Measurements from ENCODE around the gene PACSIN2. TPM values are rescaled to one million over a fixed set of nuclear protein-coding genes. Genes with fewer than 3 reads are reported as not detected.

PACSIN2 gene
- total RNA-seq, 2 experiments from 2014 or later, result 27.5 to 30.8 TPM

DNA sequence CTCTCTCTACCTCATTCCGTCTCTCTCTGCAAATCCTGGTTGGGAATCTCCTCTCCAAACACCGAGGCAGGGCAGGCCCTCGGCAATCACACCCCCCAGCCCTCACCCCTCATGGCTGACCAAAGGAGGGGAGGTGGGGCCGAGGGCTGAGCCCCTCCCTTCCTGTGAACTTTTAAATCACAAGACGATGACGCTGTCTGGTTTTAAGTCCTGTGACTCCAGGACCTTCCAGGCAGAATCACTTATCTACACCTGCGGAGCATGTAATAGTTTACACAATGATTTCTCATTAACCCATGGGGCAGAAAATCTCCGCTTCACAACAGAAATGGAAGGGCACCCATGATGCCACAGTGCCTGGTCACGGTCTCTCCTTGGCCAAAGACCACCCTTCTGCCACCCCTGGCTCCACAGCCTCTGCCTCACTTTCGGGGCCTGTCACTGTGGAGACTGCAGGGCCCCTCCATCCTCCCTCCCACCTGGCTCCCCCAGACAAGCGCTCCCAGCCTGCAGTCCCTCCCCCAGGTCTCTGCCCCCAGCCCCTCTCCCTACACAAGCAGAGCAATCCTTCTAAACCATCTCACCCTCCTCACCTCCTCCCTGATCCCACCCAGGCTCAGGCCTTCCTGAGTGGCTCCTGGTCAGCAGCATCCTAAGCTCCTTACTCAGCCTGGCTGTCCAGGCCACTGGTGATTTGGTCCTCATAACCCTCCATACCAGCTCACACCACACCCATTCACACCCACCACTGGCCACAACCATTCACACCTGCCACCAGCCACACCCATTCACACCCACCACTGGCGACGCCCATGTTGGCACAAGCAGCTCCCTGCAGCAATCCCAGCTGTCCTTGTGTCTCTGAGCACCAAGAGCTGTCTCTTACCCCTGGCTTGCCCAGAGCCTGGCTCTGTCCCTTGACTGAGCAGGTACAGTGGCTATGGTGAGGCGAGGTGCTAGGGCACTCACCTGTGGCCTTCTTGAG is 127.1 kb downstream of the PACSIN2 start:
- DNase-seq (no peak), ATAC-seq (no peak)
- Mint-ChIP-seq H3K4me1 (ENCODE audit: low read depth) (peaks cover 42% of the 10 kb centered on the region), H3K27ac (peak overlapping the region; percentile 50), H3K4me3 (no peak overlapping the region), H3K27me3 (ENCODE audit: low read depth) (no peaks in the 10 kb centered on the region), H3K9me3 (ENCODE audit: insufficient read depth) (no peaks in the 10 kb centered on the region), H3K36me3 (ENCODE audit: low read depth) (peaks cover 23% of the 10 kb centered on the region)
- ChIA-PET CTCF (interaction anchor here (1.5 kb wide), 1 partner anchor 146 kb away, joined by 4 read pairs; no protein-coding TSS in a partner anchor), POLR2A (no interaction called here)

DNA sequence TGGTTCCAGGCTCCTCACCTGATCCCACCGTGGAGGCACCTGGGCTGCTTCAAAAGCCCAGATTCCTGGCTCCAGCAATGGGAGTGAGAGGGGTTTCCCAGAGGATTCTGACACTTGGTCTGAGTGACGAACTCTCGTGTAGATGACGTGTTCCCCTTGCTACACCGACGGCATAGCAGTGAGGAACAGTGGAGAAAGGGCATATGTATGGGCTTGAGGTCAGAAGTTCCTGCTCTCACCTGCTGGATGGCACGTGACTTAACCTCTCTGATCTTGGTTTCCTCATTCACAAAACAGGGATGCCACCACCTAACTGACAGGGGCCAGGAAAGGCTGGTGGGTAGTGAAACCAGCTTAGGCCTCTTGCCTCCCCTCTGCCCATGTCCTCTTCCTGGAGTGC is 127.8 kb downstream of the PACSIN2 start:
- ChIA-PET POLR2A (no interaction called here), CTCF (no interaction called here)
- H3K27me3 Mint-ChIP-seq (ENCODE audit: low read depth), result no peaks in the 10 kb centered on the region
- peaks cover 24% of the 10 kb centered on the region for H3K36me3 Mint-ChIP-seq (ENCODE audit: low read depth)
- no peak overlapping the region for H3K4me3 Mint-ChIP-seq
- no peak overlapping the region for H3K27ac Mint-ChIP-seq
- peaks cover 36% of the 10 kb centered on the region for H3K4me1 Mint-ChIP-seq (ENCODE audit: low read depth)
- no peak for DNase-seq
- no peaks in the 10 kb centered on the region for H3K9me3 Mint-ChIP-seq (ENCODE audit: insufficient read depth)
- no peak for ATAC-seq

DNA sequence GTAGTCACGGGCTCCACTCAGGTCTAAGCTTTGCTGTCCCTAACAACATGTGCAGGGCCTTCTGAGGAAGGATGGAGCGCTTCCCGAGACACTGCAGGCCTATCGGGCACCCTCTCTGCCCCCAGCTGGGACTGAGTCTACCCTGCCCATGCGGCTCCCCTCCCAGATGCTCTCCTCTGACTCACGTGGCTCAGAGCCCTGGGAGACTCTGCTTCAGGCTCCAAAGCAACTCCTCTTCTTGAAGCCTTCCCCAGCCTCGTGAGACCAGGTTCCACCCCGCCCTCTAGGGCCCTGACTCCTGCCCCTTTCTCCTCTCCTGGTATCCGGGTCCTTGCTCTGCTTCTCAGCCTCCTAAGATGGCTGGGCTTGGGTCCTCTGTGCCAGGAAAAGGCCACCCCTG is 129.5 kb downstream of the PACSIN2 start:
- POLR2A ChIA-PET, result no interaction called here
- peaks cover 18% of the 10 kb centered on the region for H3K36me3 Mint-ChIP-seq (ENCODE audit: low read depth)

DNA sequence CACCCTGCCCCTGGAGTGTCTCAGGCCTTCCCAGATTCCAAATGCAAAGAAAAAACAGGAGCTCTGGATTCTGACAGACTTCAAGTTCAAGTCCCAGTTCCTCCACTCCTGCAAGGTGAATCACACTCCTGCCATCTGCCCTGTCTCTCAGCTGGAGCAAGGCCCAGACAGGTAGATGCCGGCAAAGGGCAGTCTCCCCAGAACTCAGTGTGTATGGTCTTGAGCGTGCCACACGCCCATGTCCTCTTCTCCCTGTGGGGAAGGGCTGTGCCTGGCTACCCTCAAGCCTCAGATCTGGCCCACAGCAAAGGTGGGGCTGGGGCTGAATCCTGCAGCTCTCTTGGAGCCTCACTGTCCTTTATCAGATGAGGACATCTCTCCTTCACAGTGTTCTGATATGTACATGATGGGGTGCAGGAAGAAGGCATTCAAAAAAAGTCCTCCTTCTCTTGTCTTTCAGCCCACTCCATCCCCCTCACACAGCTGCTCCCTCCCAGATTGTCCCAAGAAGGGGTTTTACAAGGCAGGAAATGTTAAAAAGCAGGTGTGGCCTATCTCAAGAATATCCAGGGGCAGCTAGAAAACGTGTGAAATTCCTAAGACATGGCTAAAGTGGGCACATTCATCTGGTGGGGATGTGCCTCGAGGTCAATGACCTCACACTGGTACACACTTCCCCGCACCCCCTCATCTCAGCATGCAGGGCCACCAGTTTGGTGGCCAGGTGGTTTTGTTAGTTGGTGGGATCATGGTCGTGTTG is 130.2 kb downstream of the PACSIN2 start:
- H3K36me3 Mint-ChIP-seq (ENCODE audit: low read depth), result peaks cover 18% of the 10 kb centered on the region
- DNase-seq, result no peak
- H3K9me3 Mint-ChIP-seq (ENCODE audit: insufficient read depth), result no peaks in the 10 kb centered on the region
- ATAC-seq, result no peak
- POLR2A ChIA-PET, result no interaction called here
- H3K27me3 Mint-ChIP-seq (ENCODE audit: low read depth), result no peaks in the 10 kb centered on the region
- H3K4me1 Mint-ChIP-seq (ENCODE audit: low read depth), result peaks cover 21% of the 10 kb centered on the region
- peak overlapping the region; percentile 52 for H3K27ac Mint-ChIP-seq
- CTCF ChIA-PET, result no interaction called here
- H3K4me3 Mint-ChIP-seq, result no peak overlapping the region

More for the DNA sequence above, 129.5 kb downstream of the PACSIN2 start:
- Mint-ChIP-seq H3K27me3 (ENCODE audit: low read depth) (no peaks in the 10 kb centered on the region), H3K9me3 (ENCODE audit: insufficient read depth) (no peaks in the 10 kb centered on the region), H3K27ac (no peak overlapping the region), H3K4me3 (no peak overlapping the region), H3K4me1 (ENCODE audit: low read depth) (peaks cover 25% of the 10 kb centered on the region)
- DNase-seq (no peak), ATAC-seq (no peak)
- CTCF ChIA-PET, result no interaction called here

DNA sequence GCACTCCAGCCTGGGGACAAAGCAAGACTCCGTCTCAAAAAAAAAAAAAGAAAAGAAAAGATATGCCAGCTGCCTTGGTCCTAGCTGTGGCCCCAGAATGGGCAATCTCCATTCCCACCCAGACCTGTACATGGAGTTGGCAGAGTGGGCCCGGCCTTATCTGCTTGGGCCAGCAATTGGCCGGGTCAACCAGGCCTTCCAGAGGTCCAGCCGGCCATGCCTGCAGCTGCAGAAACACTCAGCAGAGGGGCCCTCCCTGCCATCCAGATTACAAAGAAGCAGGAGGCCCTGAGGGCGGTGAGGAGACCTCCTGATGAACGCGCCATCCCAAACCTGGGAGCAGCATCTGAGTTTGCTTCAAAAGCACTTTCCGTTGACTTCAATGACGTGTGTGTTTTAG is 131.0 kb downstream of the PACSIN2 start:
- peaks cover 13% of the 10 kb centered on the region for H3K36me3 Mint-ChIP-seq (ENCODE audit: low read depth)
- no peak overlapping the region for H3K4me3 Mint-ChIP-seq
- ChIA-PET CTCF (no interaction called here), POLR2A (no interaction called here)
- DNase-seq (no peak), ATAC-seq (no peak)
- H3K9me3 Mint-ChIP-seq (ENCODE audit: insufficient read depth), result no peaks in the 10 kb centered on the region
- peaks cover 13% of the 10 kb centered on the region for H3K4me1 Mint-ChIP-seq (ENCODE audit: low read depth)
- no peaks in the 10 kb centered on the region for H3K27me3 Mint-ChIP-seq (ENCODE audit: low read depth)
- no peak overlapping the region for H3K27ac Mint-ChIP-seq

DNA sequence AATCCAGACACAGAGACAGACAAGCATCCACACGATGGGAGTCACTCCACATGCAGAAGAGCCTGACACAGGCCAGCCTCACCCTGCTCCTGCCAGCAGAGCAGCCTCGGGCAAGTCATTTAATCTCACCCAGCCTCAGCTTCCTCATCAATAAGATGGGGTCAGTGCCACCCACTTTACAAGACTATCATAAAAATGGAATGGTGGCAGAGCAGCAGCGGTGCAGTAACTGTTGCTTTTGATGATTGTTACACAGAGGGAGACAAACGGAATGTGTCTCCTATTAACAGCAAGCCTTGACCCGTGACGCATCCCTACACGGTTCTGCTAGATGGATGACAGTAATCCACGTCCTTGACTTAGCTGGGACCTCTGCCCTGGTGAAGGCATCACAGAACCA is 131.8 kb downstream of the PACSIN2 start:
- Mint-ChIP-seq H3K36me3 (ENCODE audit: low read depth) (peaks cover 12% of the 10 kb centered on the region), H3K27me3 (ENCODE audit: low read depth) (no peaks in the 10 kb centered on the region), H3K4me3 (no peak overlapping the region), H3K4me1 (ENCODE audit: low read depth) (peaks cover 4% of the 10 kb centered on the region), H3K27ac (no peak overlapping the region), H3K9me3 (ENCODE audit: insufficient read depth) (no peaks in the 10 kb centered on the region)
- POLR2A ChIA-PET, result no interaction called here
- CTCF ChIA-PET, result no interaction called here
- DNase-seq (no peak), ATAC-seq (no peak)

DNA sequence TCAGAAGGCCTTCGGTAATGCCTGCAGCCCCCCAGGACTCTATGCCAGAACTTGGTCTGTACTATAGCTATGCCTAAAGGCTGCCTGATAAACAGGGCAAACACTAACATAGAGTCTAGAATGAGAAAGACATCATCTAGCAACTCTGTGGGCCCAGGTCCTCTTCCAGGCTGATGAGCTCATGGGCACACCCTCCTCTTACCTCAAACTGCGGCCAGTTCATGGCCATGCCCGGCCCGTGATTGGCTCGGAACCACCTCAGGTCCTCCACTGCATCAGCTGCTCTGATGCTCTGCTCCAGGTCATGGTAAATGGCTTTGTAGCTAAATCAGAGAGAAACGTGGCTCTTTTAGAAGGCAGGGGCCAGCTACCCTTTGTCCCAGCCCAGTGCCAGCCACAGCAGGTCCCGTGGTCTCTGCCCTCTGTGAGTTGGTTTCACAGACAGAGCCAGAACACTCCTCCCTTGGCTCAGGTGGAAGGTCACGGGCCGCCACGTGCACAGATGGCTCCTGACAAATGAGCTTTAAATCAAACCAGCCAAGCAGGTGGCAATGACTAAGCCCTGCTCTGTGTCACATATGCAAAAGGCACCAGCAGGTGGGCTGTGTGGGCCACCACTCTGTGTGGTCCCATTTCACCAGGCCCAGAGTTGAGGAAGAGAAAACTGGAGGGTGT is 132.8 kb downstream of the PACSIN2 start:
- CTCF ChIA-PET, result no interaction called here
- ATAC-seq (no peak), DNase-seq (no peak)
- POLR2A ChIA-PET, result no interaction called here
- no peaks in the 10 kb centered on the region for H3K27me3 Mint-ChIP-seq (ENCODE audit: low read depth)
- H3K36me3 Mint-ChIP-seq (ENCODE audit: low read depth), result peaks cover 10% of the 10 kb centered on the region
- H3K9me3 Mint-ChIP-seq (ENCODE audit: insufficient read depth), result no peaks in the 10 kb centered on the region
- peaks cover 2% of the 10 kb centered on the region for H3K4me1 Mint-ChIP-seq (ENCODE audit: low read depth)
- H3K27ac Mint-ChIP-seq, result no peak overlapping the region
- no peak overlapping the region for H3K4me3 Mint-ChIP-seq

DNA sequence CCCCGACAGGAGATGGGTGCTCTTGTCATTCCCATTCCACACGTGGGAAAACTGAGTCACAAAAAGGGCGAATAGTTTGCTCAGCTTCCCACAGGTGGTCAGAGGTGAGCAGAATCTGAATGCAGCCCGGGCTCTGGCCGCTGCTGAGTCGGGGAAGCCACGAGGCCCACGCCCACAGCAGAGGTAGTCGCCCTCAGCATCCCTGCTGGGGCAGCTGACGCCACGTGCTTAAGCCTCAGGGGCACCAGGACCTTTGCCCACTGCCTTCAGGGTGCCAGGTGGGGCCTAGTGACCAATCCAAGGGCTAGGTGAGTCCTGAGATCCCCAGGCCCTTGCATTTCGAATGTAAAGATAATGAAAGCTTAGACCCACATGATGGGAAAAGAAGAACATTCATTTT is 133.7 kb downstream of the PACSIN2 start:
- Mint-ChIP-seq H3K27ac (no peak overlapping the region), H3K4me3 (no peak overlapping the region), H3K4me1 (ENCODE audit: low read depth) (no peaks in the 10 kb centered on the region), H3K9me3 (ENCODE audit: insufficient read depth) (no peaks in the 10 kb centered on the region), H3K36me3 (ENCODE audit: low read depth) (peaks cover 10% of the 10 kb centered on the region), H3K27me3 (ENCODE audit: low read depth) (no peaks in the 10 kb centered on the region)
- DNase-seq (no peak), ATAC-seq (no peak)
- CTCF ChIA-PET, result no interaction called here
- POLR2A ChIA-PET, result no interaction called here

DNA sequence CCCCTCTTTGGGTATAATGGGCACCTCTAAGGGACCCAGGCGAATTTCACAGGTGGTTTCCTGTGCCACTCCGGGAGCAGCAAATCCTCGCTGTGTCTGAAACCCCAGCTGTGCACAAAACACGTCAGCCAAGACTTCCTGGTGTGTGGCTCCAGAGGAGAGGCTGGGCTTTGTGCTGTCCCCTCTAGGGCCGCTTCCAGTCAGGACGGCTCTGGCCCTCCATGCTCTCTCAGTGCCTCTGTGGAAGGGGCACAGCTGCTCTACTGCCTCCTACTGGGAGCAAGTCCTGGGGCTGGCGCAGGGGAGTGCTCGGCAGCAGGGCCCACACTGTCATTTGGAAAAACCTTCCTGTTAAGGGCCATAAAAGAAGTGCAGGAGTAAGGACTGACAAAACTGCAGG is 134.1 kb downstream of the PACSIN2 start:
- Mint-ChIP-seq H3K27me3 (ENCODE audit: low read depth) (no peaks in the 10 kb centered on the region), H3K4me1 (ENCODE audit: low read depth) (no peaks in the 10 kb centered on the region), H3K27ac (no peak overlapping the region), H3K36me3 (ENCODE audit: low read depth) (peaks cover 10% of the 10 kb centered on the region), H3K9me3 (ENCODE audit: insufficient read depth) (no peaks in the 10 kb centered on the region), H3K4me3 (no peak overlapping the region)
- ChIA-PET POLR2A (no interaction called here), CTCF (no interaction called here)
- DNase-seq (no peak), ATAC-seq (no peak)

DNA sequence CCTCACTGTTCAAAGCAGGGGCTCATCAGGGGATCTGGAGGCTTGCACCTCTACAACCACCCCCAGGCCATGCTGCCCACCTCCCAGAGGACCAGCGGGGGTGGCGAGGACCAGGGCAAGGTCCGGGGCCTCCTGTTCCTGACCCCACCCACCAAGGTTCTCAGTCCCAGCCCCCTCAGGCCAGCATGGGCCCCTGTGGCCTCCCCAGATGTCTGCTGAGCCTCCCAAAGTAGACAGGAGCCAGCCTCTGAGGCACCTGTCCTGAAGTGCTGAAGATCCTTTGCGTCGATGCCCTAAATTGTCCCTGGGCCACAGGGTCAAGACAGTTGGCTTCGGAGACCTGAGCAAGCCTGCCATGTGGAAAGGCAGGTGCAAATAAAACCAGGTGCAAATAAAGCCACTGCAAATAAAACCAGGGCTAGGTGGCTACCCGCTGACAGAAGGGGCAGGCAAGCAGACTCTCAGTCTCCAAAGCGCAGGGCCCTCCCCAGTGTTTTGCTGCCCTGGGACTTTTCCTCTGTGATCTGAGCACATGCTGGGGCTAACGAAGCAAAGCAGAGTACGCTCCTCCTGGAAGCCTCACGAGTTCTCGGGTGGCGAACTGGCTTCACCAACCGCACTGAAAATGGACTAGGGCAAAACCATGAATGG is 135.5 kb downstream of the PACSIN2 start:
- Mint-ChIP-seq H3K9me3 (ENCODE audit: insufficient read depth) (no peaks in the 10 kb centered on the region), H3K4me1 (ENCODE audit: low read depth) (no peaks in the 10 kb centered on the region), H3K4me3 (no peak overlapping the region), H3K36me3 (ENCODE audit: low read depth) (peaks cover 8% of the 10 kb centered on the region), H3K27ac (no peak overlapping the region), H3K27me3 (ENCODE audit: low read depth) (no peaks in the 10 kb centered on the region)
- ChIA-PET CTCF (no interaction called here), POLR2A (no interaction called here)
- no peak for ATAC-seq
- no peak for DNase-seq

DNA sequence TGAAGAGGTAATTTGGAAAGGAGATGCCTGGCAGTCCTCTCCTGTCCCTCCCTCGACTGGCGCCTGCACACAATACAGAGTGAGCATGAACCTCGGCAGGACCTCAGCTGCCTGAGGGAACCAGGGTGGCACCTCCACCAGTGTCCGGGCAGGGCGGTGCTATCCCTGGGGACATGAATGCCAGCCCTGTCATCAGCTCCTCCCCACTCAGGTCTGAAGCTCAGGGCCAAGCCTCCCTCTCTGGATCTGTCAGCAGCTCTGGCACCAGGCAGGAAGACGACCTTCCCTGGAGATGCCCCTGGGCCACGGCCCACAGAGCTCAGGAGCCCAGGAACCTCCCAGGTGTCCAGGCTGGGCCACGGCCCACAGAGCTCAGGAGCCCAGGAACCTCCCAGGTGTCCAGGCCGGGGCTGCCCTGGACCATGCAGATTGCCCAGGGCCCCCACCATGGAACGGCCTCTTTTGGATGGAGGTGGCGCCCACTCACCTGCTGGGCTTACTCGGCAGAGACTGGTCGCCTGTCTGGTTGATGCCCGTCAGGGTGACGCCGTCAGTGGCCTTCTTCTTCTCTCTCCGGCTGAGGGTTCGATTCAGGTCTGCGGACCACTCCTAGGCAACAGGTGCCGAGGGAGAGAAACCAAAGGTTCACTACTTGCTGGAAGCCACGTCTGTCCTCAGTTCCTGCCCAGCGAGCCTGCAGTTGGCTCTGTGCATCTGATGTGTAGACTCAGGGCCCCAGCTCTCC is 136.2 kb downstream of the PACSIN2 start:
- DNase-seq (no peak), ATAC-seq (no peak)
- CTCF ChIA-PET, result no interaction called here
- H3K9me3 Mint-ChIP-seq (ENCODE audit: insufficient read depth), result no peaks in the 10 kb centered on the region
- no peak overlapping the region for H3K27ac Mint-ChIP-seq
- H3K4me1 Mint-ChIP-seq (ENCODE audit: low read depth), result no peaks in the 10 kb centered on the region
- H3K36me3 Mint-ChIP-seq (ENCODE audit: low read depth), result peaks cover 8% of the 10 kb centered on the region
- POLR2A ChIA-PET, result no interaction called here
- no peaks in the 10 kb centered on the region for H3K27me3 Mint-ChIP-seq (ENCODE audit: low read depth)
- no peak overlapping the region for H3K4me3 Mint-ChIP-seq

Data from activated CD8-positive, alpha-beta T cell treated with anti-CD3 and anti-CD28 coated beads, Interleukin-2, amount 10 ng/mL, durations not matched to agents 7 days and 5 days (primary cell).